Fibroblast of mammary gland (primary cell): ENCODE results near the gene ZBTB4.

Experiments
- DNase-seq: peaks from one replicate; pipeline ENCODE4 v3.0.0-alpha.2; 2010; ENCODE audit warnings: low read depth
- H3K4me3 ChIP-seq: 2 replicates; pipeline ENCODE4 v1.5.1; 2011; ENCODE audit warnings: low read depth, mild to moderate bottlenecking, low read length, moderate library complexity; ENCODE audit not compliant: control insufficient read depth
- CTCF ChIP-seq: conservative IDR thresholded peaks from 2 replicates; pipeline ENCODE4 v1.5.1; 2011; ENCODE audit warnings: low read depth, low read length, inconsistent platforms; ENCODE audit not compliant: control insufficient read depth, insufficient read depth

The ZBTB4 gene

GRCh38 chr17:7432296-7432695 is 47.1 kb downstream of the ZBTB4 start:
- TF ChIP-seq CTCF: no peak
- no peak for DNase-seq
- H3K4me3 ChIP-seq: no peak overlapping the region

GRCh38 chr17:7431231-7431630 is 48.2 kb downstream of the ZBTB4 start:
- TF ChIP-seq CTCF: no peak
- no peak overlapping the region for H3K4me3 ChIP-seq
- DNase-seq: no peak

- no peak for DNase-seq
- H3K4me3 ChIP-seq: no peak overlapping the region
- no peak for TF ChIP-seq CTCF
Observed at GRCh38 chr17:7429722-7430121, 49.7 kb downstream of the ZBTB4 start.

- H3K4me3 ChIP-seq: no peak within 1 kb of the TSS
- no peak for DNase-seq
- TF ChIP-seq CTCF: no peak
Observed at GRCh38 chr17:7428557-7428956, 50.9 kb downstream of the ZBTB4 start, which contains the start of gene SPEM3. TSS of gene SPEM3 (plus strand) at chr17:7428857. CDS start at chr17:7428903, 46 bp downstream.

GRCh38 chr17:7427549-7427948 is 51.9 kb downstream of the ZBTB4 start:
- H3K4me3 ChIP-seq: no peak overlapping the region

GRCh38 chr17:7426896-7427489 is 52.4 kb downstream of the ZBTB4 start:
- DNase-seq: no peak
- no peak for TF ChIP-seq CTCF
- no peak overlapping the region for H3K4me3 ChIP-seq

More at GRCh38 chr17:7427549-7427948, 51.9 kb downstream of the ZBTB4 start:
- DNase-seq: no peak
- no peak for TF ChIP-seq CTCF
